Measurements from ENCODE around the gene PGAP1. TPM values are rescaled to one million over a fixed set of nuclear protein-coding genes. Genes with fewer than 3 reads are reported as not detected.

Gene PGAP1
- total and polyA plus RNA-seq, 2 of the 8 experiments (the other 6 are each of a cell fraction or from before 2014, with no cell fraction given): 8.3 to 24.1 TPM

- Histone ChIP-seq H2AK5ac (ENCODE audit: low read depth, low read length) (no peak overlapping the region), H4K91ac (replicated peaks; ENCODE audit: insufficient read length, low read length) (no peak overlapping the region), H4K8ac (ENCODE audit: extremely low read depth, insufficient read depth, low read length) (no peak overlapping the region), H3K79me1 (ENCODE audit: low read depth, low read length) (no peaks in the 10 kb centered on the region), H4K20me1 (replicated peaks in 1 of 2; ENCODE audit: control insufficient read depth in 1 of 2, insufficient read depth in 2 of 2, low read length in 2 of 2) (no peaks in the 10 kb centered on the region), H3K4me3 (ENCODE audit: extremely low read depth in 1 of 4, insufficient read depth in 2 of 4, low read depth in 3 of 4, low read length in 4 of 4) (no peak overlapping the region), H2BK120ac (replicated peaks; ENCODE audit: low read depth, low read length) (peak overlapping the region; percentile 47), H3K14ac (ENCODE audit: insufficient read length) (no peak overlapping the region), H3K4me1 (replicated peaks in 1 of 4; ENCODE audit: control insufficient read depth in 3 of 4, insufficient read depth in 4 of 4, low read length in 3 of 4) (peaks cover 0 to 9% (median 4%) of the 10 kb centered on the region in 4 experiments; a peak in 3 of 7 replicates), H3K56ac (replicated peaks; ENCODE audit: insufficient read length, low read depth, low read length) (no peak overlapping the region), H2BK5ac (ENCODE audit: low read depth, low read length) (no peak overlapping the region), H3K36me3 (ENCODE audit: control insufficient read depth in 2 of 4, insufficient read depth in 4 of 4, low read length in 3 of 4) (no peaks in the 10 kb centered on the region; a peak in 1 of 8 replicates), H4K5ac (ENCODE audit: insufficient read length, low read depth, low read length) (no peak overlapping the region), H3K79me2 (ENCODE audit: control insufficient read depth in 1 of 2, insufficient read depth in 2 of 2, low read length in 2 of 2) (no peaks in the 10 kb centered on the region), H3K4ac (replicated peaks; ENCODE audit: insufficient read length, low read depth, low read length) (no peak overlapping the region), H3K27ac (ENCODE audit: low read depth, low read length) (no peak overlapping the region), H2BK20ac (ENCODE audit: low read length) (no peak overlapping the region), H3K23me2 (ENCODE audit: low read depth, low read length) (no peaks in the 10 kb centered on the region), H3K27me3 (replicated peaks in 1 of 4; ENCODE audit: control insufficient read depth in 3 of 4, extremely low read depth in 1 of 4, insufficient read depth in 3 of 4, low read length in 3 of 4) (no peaks in the 10 kb centered on the region; a peak in 1 of 7 replicates), H2BK12ac (ENCODE audit: low read depth, low read length) (no peak overlapping the region), H3K9me3 (ENCODE audit: insufficient read depth in 2 of 2, low read depth in 1 of 2, low read length in 1 of 2) (peaks cover 5 to 13% of the 10 kb centered on the region in 2 experiments), H2AFZ (ENCODE audit: low read length) (peak overlapping the region; percentile 84; the same call in 1 of the 2 replicates), H3K18ac (ENCODE audit: extremely low read depth, low read length) (peak overlapping the region; percentile 62; the same call in 1 of the 2 replicates), H3K4me2 (ENCODE audit: insufficient read depth in 1 of 2, low read depth in 2 of 2, low read length in 2 of 2) (no peak overlapping the region; a peak in 1 of 4 replicates), H3K23ac (ENCODE audit: insufficient read length) (no peak overlapping the region), H2BK15ac (ENCODE audit: low read length) (no peak overlapping the region), H3K9ac (replicated peaks in 1 of 4; ENCODE audit: extremely low read depth in 1 of 4, low read depth in 3 of 4, low read length in 3 of 4) (no peak overlapping the region)
- ChIA-PET CTCF (ENCODE audit: partially characterized antibody) (interaction anchor here (0.7 kb wide), 1 partner anchor 54 kb away, joined by 3 read pairs; no protein-coding TSS in a partner anchor), POLR2A (ENCODE audit: partially characterized antibody) (no interaction called here)
- 79% methylated on average over 4 of the region's 4 CpGs; no CpG with 5 or more reads in 1 of the 2 experiments for WGBS, 2 experiments (ENCODE audit: extremely low coverage in 1 of 2, insufficient coverage in 1 of 2, insufficient read length in 1 of 2, insufficient replicate concordance in 2 of 2, low coverage in 1 of 2, low lambda C conversion rate in 2 of 2, missing lambda C conversion rate in 1 of 2)
- DNase-seq (ENCODE audit: low read depth in 1 of 2, low spot score in 2 of 2): no peak
- no peak for FAIRE-seq
- TF ChIP-seq SP1 (IDR thresholded peaks at IDR 0.05; ENCODE audit: low read depth, low read length) (no peak), ATF3 (IDR thresholded peaks at IDR 0.05; ENCODE audit: insufficient read depth, low read depth, low read length) (no peak), FOSL1 (IDR thresholded peaks at IDR 0.05; ENCODE audit: insufficient read depth, low read depth, low read length) (no peak), POLR2A (IDR thresholded peaks at IDR 0.05; ENCODE audit: control extremely low read depth in 1 of 2, low read depth in 2 of 2, low read length in 2 of 2) (no peak), SP2 (IDR thresholded peaks at IDR 0.05; ENCODE audit: low read length) (no peak), TBP (IDR thresholded peaks at IDR 0.05; ENCODE audit: low read depth, low read length) (no peak), KDM5A (IDR thresholded peaks at IDR 0.05; ENCODE audit: low read length) (no peak), JUN (IDR thresholded peaks at IDR 0.05; ENCODE audit: low read depth, low read length) (no peak), SIX5 (IDR thresholded peaks at IDR 0.05; ENCODE audit: low read depth, low read length) (no peak), SAP30 (IDR thresholded peaks at IDR 0.05; ENCODE audit: insufficient read depth, insufficient replicate concordance, low read length) (no peak), NRF1 (IDR thresholded peaks at IDR 0.05; ENCODE audit: low read depth, low read length) (no peak), SUZ12 (IDR thresholded peaks at IDR 0.05; ENCODE audit: low read length) (no peak), TAF7 (optimal IDR thresholded peaks at IDR 0.05; ENCODE audit: borderline replicate concordance, low read depth, low read length) (no peak)
- TF ChIP-seq, protein P1, sequence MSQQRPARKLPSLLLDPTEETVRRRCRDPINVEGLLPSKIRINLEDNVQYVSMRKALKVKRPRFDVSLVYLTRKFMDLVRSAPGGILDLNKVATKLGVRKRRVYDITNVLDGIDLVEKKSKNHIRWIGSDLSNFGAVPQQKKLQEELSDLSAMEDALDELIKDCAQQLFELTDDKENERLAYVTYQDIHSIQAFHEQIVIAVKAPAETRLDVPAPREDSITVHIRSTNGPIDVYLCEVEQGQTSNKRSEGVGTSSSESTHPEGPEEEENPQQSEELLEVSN (IDR thresholded peaks at IDR 0.05): no peak
Observed at GRCh38 chr2:196965651-196966050, 39.1 kb upstream of the PGAP1 start.

Measured in H1 (cell line).